HT-29 (cell line): ENCODE results near the gene HAVCR2. TPM values are rescaled to one million over a fixed set of nuclear protein-coding genes. Genes with fewer than 3 reads are reported as not detected.
"Not testable (repeated sequence)": the region's sequence is repeated elsewhere in the genome, so short reads cannot be mapped to it uniquely, and the experiment has no call there.

Source experiments
- DNase-seq: peaks from one replicate; pipeline ENCODE4 v3.0.0-alpha.2; 2015; ENCODE audit warnings: low spot score
- total RNA-seq: library from RNA; depleted of rRNA; stranded (reverse); fragments of >200 nt; shearing (Covaris generic); gene quantifications from 2 replicates; pipeline ENCODE4 v1.2.3, GENCODE V29; 2014

The HAVCR2 gene
- total RNA-seq, 1 experiment from 2014 or later: not detected

GRCh38 chr5:157088342-157088990 lies 20.4 kb downstream of the HAVCR2 start:
- no peak for DNase-seq

GRCh38 chr5:157086751-157087359 lies 22.0 kb downstream of the HAVCR2 start:
- DNase-seq: no peak

GRCh38 chr5:157085930-157086329 lies 22.9 kb downstream of the HAVCR2 start:
- DNase-seq: no peak

GRCh38 chr5:157080286-157080685 lies 28.6 kb downstream of the HAVCR2 start:
- DNase-seq: no peak

- DNase-seq: no peak
Observed at GRCh38 chr5:157076558-157076957, 32.3 kb downstream of the HAVCR2 start.

- no peak for DNase-seq
Observed at GRCh38 chr5:157072508-157072907, 36.3 kb downstream of the HAVCR2 start.

GRCh38 chr5:157069949-157070348 lies 38.9 kb downstream of the HAVCR2 start:
- no peak for DNase-seq

- no peak for DNase-seq
Observed at GRCh38 chr5:157068785-157069184, 40.1 kb downstream of the HAVCR2 start.

- DNase-seq: no peak
Observed at GRCh38 chr5:157068339-157068738, 40.5 kb downstream of the HAVCR2 start.

GRCh38 chr5:157067005-157067404 lies 41.8 kb downstream of the HAVCR2 start:
- DNase-seq: no peak

GRCh38 chr5:157066080-157066479 lies 42.8 kb downstream of the HAVCR2 start:
- no peak for DNase-seq

- no peak for DNase-seq
Observed at GRCh38 chr5:157063776-157064430, 44.9 kb downstream of the HAVCR2 start.

GRCh38 chr5:157059891-157060290 lies 49.0 kb downstream of the HAVCR2 start:
- DNase-seq: no peak

GRCh38 chr5:157059093-157059539 lies 49.7 kb downstream of the HAVCR2 start, which contains the start of gene HAVCR1:
Gene HAVCR1, minus strand, starts transcription at chr5:157059116. Its CDS starts 1,173 bp downstream, at chr5:157057943.
- peak; percentile 27 for DNase-seq

- no peak for DNase-seq
Observed at GRCh38 chr5:157057459-157058370, 51.1 kb downstream of the HAVCR2 start.

- not testable (repeated sequence) for DNase-seq
Observed at GRCh38 chr5:157056848-157057247, 52.0 kb downstream of the HAVCR2 start.

GRCh38 chr5:157051604-157052245 lies 57.1 kb downstream of the HAVCR2 start:
- DNase-seq: no peak

- no peak for DNase-seq
Observed at GRCh38 chr5:157050050-157050449, 58.8 kb downstream of the HAVCR2 start.

- no peak for DNase-seq
Observed at GRCh38 chr5:157049605-157050004, 59.2 kb downstream of the HAVCR2 start.

GRCh38 chr5:157047898-157048297 lies 60.9 kb downstream of the HAVCR2 start:
- DNase-seq: no peak

GRCh38 chr5:157047016-157047415 lies 61.8 kb downstream of the HAVCR2 start:
- DNase-seq: not testable (repeated sequence)
